Tibial nerve (tissue), 4 donors: Measurements from ENCODE around the gene CD48.

Experiments used
- CTCF ChIP-seq, 5 experiments: fragments of 200-600 bp in 3 of 5; fragments of 450-650 bp in 2 of 5; sonication (generic) in 3 of 5; IDR thresholded peaks; one replicate each; pipeline ENCODE4 v1.5.1; 2016 to 2019; ENCODE audit warnings: antibody characterized with exemption in 5 of 5, mild to moderate bottlenecking in 3 of 5, moderate library complexity in 2 of 5
- EP300 ChIP-seq, 2 donors: sonication (generic); formaldehyde crosslinking; IDR thresholded peaks; one replicate each; pipeline ENCODE4 v1.6.1; 2017; ENCODE audit warnings: antibody characterized with exemption in 2 of 2, mild to moderate bottlenecking in 1 of 2
- POLR2A ChIP-seq, 2 donors: fragments of 450-650 bp; IDR thresholded peaks; one replicate each; pipeline ENCODE4 v1.6.1; 2017; ENCODE audit warnings: antibody characterized with exemption in 2 of 2, mild to moderate bottlenecking in 2 of 2, moderate library complexity in 2 of 2

- TF ChIP-seq CTCF (IDR thresholded peaks at IDR 0.05) = no peak
- no peak for TF ChIP-seq POLR2A (IDR thresholded peaks at IDR 0.05)
- no peak for TF ChIP-seq EP300 (IDR thresholded peaks at IDR 0.05)
These were observed 37.2 kb downstream of the CD48 start for GRCh38 chr1:160674415-160674814.
